Trophoblast cell (in vitro differentiated cells and primary cell): ENCODE data around the gene COQ9.

Experiments
- DNase-seq, 2 donors: peaks; one replicate each; pipeline ENCODE4 v3.0.0-alpha.2; 2016
- H2AFZ ChIP-seq: 2 replicates; pipeline ENCODE4 v1.6.1; 2013; ENCODE audit warnings: low read length, moderate library complexity, mild to moderate bottlenecking; ENCODE audit not compliant: insufficient read depth, poor library complexity
- H2AK5ac ChIP-seq: 2 replicates; pipeline ENCODE4 v1.6.1; 2013; ENCODE audit warnings: mild to moderate bottlenecking, low read length
- H2BK120ac ChIP-seq: 2 replicates; pipeline ENCODE4 v1.6.1; 2013; ENCODE audit warnings: low read length, mild to moderate bottlenecking, moderate library complexity; ENCODE audit not compliant: insufficient read depth, poor library complexity
- H2BK12ac ChIP-seq: 2 replicates; pipeline ENCODE4 v1.6.1; 2013; ENCODE audit warnings: mild to moderate bottlenecking, low read length, moderate library complexity
- H2BK5ac ChIP-seq: 2 replicates; pipeline ENCODE4 v1.6.1; 2013; ENCODE audit warnings: low read length, low read depth, moderate library complexity, mild to moderate bottlenecking; ENCODE audit not compliant: poor library complexity
- H3K14ac ChIP-seq: 2 replicates; pipeline ENCODE4 v1.6.1; 2013; ENCODE audit warnings: mild to moderate bottlenecking, low read length
- H3K18ac ChIP-seq: 2 replicates; pipeline ENCODE4 v1.6.1; 2013; ENCODE audit warnings: mild to moderate bottlenecking, low read length
- H3K23ac ChIP-seq: 2 replicates; pipeline ENCODE4 v1.6.1; 2013; ENCODE audit warnings: low read length
- H3K27ac ChIP-seq: 2 replicates; pipeline ENCODE4 v1.5.1; 2013; ENCODE audit warnings: low read depth, mild to moderate bottlenecking, inconsistent platforms, low read length, moderate library complexity
- H3K27me3 ChIP-seq: 2 replicates; pipeline ENCODE4 v1.6.1; 2013; ENCODE audit warnings: inconsistent platforms, mild to moderate bottlenecking, low read length, moderate library complexity; ENCODE audit not compliant: insufficient read depth
- H3K36me3 ChIP-seq, 2 experiments: 1 replicate in 1 of 2; 2 replicates in 1 of 2; pipeline ENCODE4 v1.6.1; 2013; ENCODE audit warnings: low read length in 2 of 2, mild to moderate bottlenecking in 2 of 2, moderate library complexity in 1 of 2; ENCODE audit not compliant: insufficient read depth in 2 of 2, control insufficient read depth in 1 of 2
- H3K4ac ChIP-seq: 2 replicates; pipeline ENCODE4 v1.6.1; 2013; ENCODE audit warnings: low read depth, mild to moderate bottlenecking, low read length, moderate library complexity
- H3K4me1 ChIP-seq, 2 experiments: 1 replicate in 1 of 2; 2 replicates in 1 of 2; pipeline ENCODE4 v1.6.1; 2013; ENCODE audit warnings: low read length in 2 of 2, mild to moderate bottlenecking in 2 of 2, moderate library complexity in 1 of 2; ENCODE audit not compliant: insufficient read depth in 2 of 2, control insufficient read depth in 1 of 2
- H3K4me2 ChIP-seq: 2 replicates; pipeline ENCODE4 v1.6.1; 2013; ENCODE audit warnings: inconsistent platforms, mild to moderate bottlenecking, low read length, moderate library complexity
- H3K4me3 ChIP-seq: 2 replicates; pipeline ENCODE4 v1.5.1; 2013; ENCODE audit warnings: mild to moderate bottlenecking, low read depth, low read length, inconsistent platforms
- H3K79me1 ChIP-seq: one replicate; pipeline ENCODE4 v1.6.1; 2013; ENCODE audit warnings: low read length
- H3K79me2 ChIP-seq: 2 replicates; pipeline ENCODE4 v1.6.1; 2013; ENCODE audit warnings: low read length, mild to moderate bottlenecking; ENCODE audit not compliant: control insufficient read depth, insufficient read depth, poor library complexity
- H3K9ac ChIP-seq: 2 replicates; pipeline ENCODE4 v1.6.1; 2013; ENCODE audit warnings: mild to moderate bottlenecking, low read length
- H3K9me3 ChIP-seq: 2 replicates; pipeline ENCODE4 v1.6.1; 2013; ENCODE audit warnings: low read depth, mild to moderate bottlenecking, control low read depth, inconsistent platforms, low read length; ENCODE audit not compliant: insufficient read depth
- H4K12ac ChIP-seq: 2 replicates; pipeline ENCODE4 v1.6.1; 2013; ENCODE audit warnings: low read depth, mild to moderate bottlenecking, low read length, moderate library complexity
- H4K8ac ChIP-seq: 2 replicates; pipeline ENCODE4 v1.6.1; 2013; ENCODE audit warnings: low read depth, mild to moderate bottlenecking, low read length, moderate library complexity
- H4K91ac ChIP-seq: one replicate; pipeline ENCODE4 v1.6.1; 2013; ENCODE audit warnings: low read depth, mild to moderate bottlenecking, low read length, moderate library complexity
- WGBS: extraction: QIAGEN DNeasy Blood & Tissue Kit; methylation state at CpG from one replicate; pipeline ENCODE4 v1.1.7; 2013; ENCODE audit warnings: missing lambda C conversion rate; ENCODE audit not compliant: insufficient read length, insufficient coverage; ENCODE audit errors: extremely low coverage; 5-methylcytosine and 5-hydroxymethylcytosine counted together

The COQ9 gene

DNA sequence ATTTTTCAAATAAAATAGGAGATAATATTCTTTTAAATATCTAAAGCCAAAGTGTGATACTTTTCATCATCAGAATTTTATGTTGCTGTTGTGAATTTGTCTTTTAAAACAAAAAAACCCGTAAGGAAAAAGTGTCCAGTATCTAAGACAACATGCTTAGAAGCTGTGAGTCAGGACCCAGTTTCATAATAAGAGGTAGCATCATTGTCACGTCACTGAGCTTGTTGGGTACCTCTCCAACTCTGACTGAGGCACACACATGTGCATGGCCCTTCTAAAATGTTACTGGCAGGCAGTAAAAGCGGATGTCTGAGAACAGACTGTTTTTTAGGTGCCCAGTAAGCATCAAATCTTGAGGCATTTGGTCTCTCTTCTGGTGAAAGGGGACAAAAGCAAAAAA lies 2.6 kb upstream of the COQ9 start:
- Histone ChIP-seq H3K14ac (no peak overlapping the region), H4K91ac (no peak overlapping the region), H3K23ac (no peak overlapping the region), H3K4ac (no peak overlapping the region), H3K4me1 (peaks cover 0 to 5% of the 10 kb centered on the region in 2 experiments), H4K12ac (no peak overlapping the region), H4K8ac (no peak overlapping the region), H3K36me3 (peaks cover 6 to 8% of the 10 kb centered on the region in 2 experiments), H2AK5ac (no peak overlapping the region), H3K4me2 (no peak overlapping the region), H2AFZ (no peak overlapping the region), H3K9ac (no peak overlapping the region), H3K79me2 (peaks cover 11% of the 10 kb centered on the region), H2BK5ac (no peak overlapping the region), H3K27ac (no peak overlapping the region), H3K27me3 (no peaks in the 10 kb centered on the region), H3K4me3 (no peak overlapping the region), H2BK120ac (no peak overlapping the region), H2BK12ac (no peak overlapping the region), H3K18ac (no peak overlapping the region), H3K79me1 (peaks cover 9% of the 10 kb centered on the region), H3K9me3 (peaks cover 3% of the 10 kb centered on the region)
- no CpG with 5 or more reads among the region's 3 CpGs for WGBS
- DNase-seq = no peak

DNA sequence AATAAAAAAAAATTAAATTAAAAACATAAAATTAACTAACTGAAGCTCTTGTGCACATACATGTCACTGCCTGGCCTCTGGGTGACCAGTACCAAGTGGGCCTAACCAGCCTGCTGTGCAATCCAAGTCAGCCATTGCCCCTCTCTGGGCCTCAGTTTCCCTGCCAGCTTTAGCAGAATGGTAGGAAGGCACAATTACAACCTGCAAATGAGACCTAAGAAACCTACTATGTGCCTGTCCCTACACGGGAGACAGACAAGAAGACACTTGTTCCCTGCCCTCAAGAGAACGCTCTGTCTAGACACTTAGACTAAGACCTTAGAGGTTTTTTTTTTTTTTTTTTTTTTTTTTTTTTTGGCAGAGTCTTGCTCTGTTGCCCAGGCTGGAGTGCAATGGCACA lies 1.8 kb upstream of the COQ9 start:
- Histone ChIP-seq H3K18ac (no peak overlapping the region), H2BK12ac (no peak overlapping the region), H2BK5ac (no peak overlapping the region), H3K14ac (no peak overlapping the region), H2AK5ac (no peak overlapping the region), H3K23ac (no peak overlapping the region), H2BK120ac (no peak overlapping the region), H2AFZ (no peak overlapping the region), H3K4me2 (no peak overlapping the region), H3K27ac (no peak overlapping the region), H4K91ac (no peak overlapping the region), H4K8ac (no peak overlapping the region), H3K79me1 (peaks cover 9% of the 10 kb centered on the region), H3K4me3 (no peak overlapping the region), H3K27me3 (no peaks in the 10 kb centered on the region), H3K9me3 (peaks cover 3% of the 10 kb centered on the region), H4K12ac (no peak overlapping the region), H3K9ac (no peak overlapping the region), H3K36me3 (peaks cover 2 to 4% of the 10 kb centered on the region in 2 experiments), H3K4ac (no peak overlapping the region), H3K4me1 (peaks cover 0 to 5% of the 10 kb centered on the region in 2 experiments), H3K79me2 (peaks cover 11% of the 10 kb centered on the region)
- WGBS = no CpG with 5 or more reads among the region's 2 CpGs
- DNase-seq = no peak

DNA sequence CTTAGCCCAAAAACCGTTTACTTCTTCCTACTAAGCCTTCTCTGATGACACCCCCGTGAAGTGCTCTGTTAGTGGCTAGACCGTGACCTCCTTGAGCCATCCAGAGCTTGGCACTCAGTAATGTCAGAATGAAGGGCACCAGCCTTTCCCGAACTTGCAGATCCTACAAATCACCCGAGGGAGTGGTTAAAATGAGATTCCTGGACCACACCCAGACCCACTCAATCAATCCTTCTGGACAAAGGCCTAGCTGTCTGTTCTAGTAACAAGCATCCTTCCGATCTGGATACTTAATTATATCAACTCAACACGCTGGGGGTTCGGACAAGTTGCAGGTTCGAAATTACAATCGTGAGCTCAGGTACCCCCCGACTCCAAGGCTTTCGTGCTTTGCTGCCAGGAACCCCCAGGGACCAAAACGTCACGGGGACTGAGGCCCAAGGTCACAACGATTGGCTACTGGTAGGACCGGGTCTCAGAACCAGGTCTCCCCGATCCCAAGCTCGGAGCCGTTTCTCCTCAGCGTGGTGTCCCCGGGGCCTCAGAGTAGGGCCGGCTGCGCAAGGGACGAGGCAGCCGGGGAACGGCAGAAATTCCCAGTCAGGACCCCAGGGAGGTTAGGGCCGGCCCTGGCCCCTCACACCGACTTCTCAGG lies 621 bp upstream of the COQ9 start:
- H3K27ac ChIP-seq = peak overlapping the region; percentile 55
- no peak overlapping the region for H3K23ac ChIP-seq
- peak overlapping the region; percentile 95 for H3K9ac ChIP-seq
- H3K14ac ChIP-seq = peak overlapping the region; percentile 94
- H3K4me2 ChIP-seq = peak overlapping the region; percentile 65
- H2BK5ac ChIP-seq = peak overlapping the region; percentile 71
- peak overlapping the region; percentile 65 for H2AK5ac ChIP-seq
- H3K4me3 ChIP-seq = peak overlapping the region; percentile 83
- peaks cover 0 to 5% of the 10 kb centered on the region in 2 experiments for H3K4me1 ChIP-seq
- DNase-seq = peak in 1 of 2 donors; percentile 18
- peak overlapping the region; percentile 88 for H4K12ac ChIP-seq
- peak overlapping the region; percentile 62 for H2BK120ac ChIP-seq
- H3K27me3 ChIP-seq = no peaks in the 10 kb centered on the region
- no CpG with 5 or more reads among the region's 28 CpGs for WGBS
- peaks cover 4 to 5% of the 10 kb centered on the region in 2 experiments for H3K36me3 ChIP-seq
- peaks cover 11% of the 10 kb centered on the region for H3K79me2 ChIP-seq
- H3K18ac ChIP-seq = peak overlapping the region; percentile 83
- H3K79me1 ChIP-seq = peaks cover 9% of the 10 kb centered on the region
- H4K91ac ChIP-seq = peak overlapping the region; percentile 81
- H2BK12ac ChIP-seq = no peak overlapping the region
- peak overlapping the region; percentile 70 for H2AFZ ChIP-seq
- peak overlapping the region; percentile 94 for H3K4ac ChIP-seq
- no peaks in the 10 kb centered on the region for H3K9me3 ChIP-seq
- H4K8ac ChIP-seq = peak overlapping the region; percentile 96

DNA sequence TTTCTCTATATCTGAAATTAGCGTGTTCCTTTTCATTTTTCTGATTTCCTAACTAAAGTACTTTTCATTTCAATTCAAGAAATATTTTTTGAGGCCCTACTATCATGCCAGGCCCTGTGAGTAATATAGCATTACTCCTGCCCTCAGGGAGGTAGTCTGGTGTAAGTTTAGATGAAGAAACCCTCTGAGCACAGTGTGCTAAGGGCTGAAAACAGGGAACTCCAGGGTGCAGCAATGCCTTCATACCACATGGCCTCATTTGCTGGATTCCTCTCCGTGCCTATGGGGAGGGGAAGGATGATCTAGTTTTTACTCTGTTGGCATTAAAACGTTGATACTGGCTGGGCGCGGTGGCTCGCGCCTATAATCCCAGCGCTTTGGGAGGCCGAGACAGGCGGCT lies 4.7 kb downstream of the COQ9 start:
- H3K23ac ChIP-seq = no peak overlapping the region
- H3K9ac ChIP-seq = no peak overlapping the region
- H2BK5ac ChIP-seq = no peak overlapping the region
- H3K27me3 ChIP-seq = no peaks in the 10 kb centered on the region
- H3K4me2 ChIP-seq = no peak overlapping the region
- peaks cover 19 to 36% of the 10 kb centered on the region in 2 experiments for H3K36me3 ChIP-seq
- H2BK12ac ChIP-seq = no peak overlapping the region
- no peak overlapping the region for H3K27ac ChIP-seq
- DNase-seq = peak; percentile 52 to 76
- no peak overlapping the region for H2AK5ac ChIP-seq
- no peaks in the 10 kb centered on the region for H3K9me3 ChIP-seq
- H3K18ac ChIP-seq = no peak overlapping the region
- peaks cover 5% of the 10 kb centered on the region for H3K79me2 ChIP-seq
- no peak overlapping the region for H2BK120ac ChIP-seq
- H3K4me1 ChIP-seq = peaks cover 5 to 6% of the 10 kb centered on the region in 2 experiments
- H4K91ac ChIP-seq = no peak overlapping the region
- peaks cover 5% of the 10 kb centered on the region for H3K79me1 ChIP-seq
- no CpG with 5 or more reads among the region's 10 CpGs for WGBS
- no peak overlapping the region for H3K4me3 ChIP-seq
- no peak overlapping the region for H4K8ac ChIP-seq
- H2AFZ ChIP-seq = no peak overlapping the region
- H3K4ac ChIP-seq = no peak overlapping the region
- no peak overlapping the region for H4K12ac ChIP-seq
- H3K14ac ChIP-seq = no peak overlapping the region
